Endometrial microvascular endothelial cells (primary cell): Measurements from ENCODE around the gene CTF1. TPM values are rescaled to one million over a fixed set of nuclear protein-coding genes. Genes with fewer than 3 reads are reported as not detected.

Experiments used
- in situ Hi-C: cut with HindIII; loops from 2 replicates; pipeline ENCODE4 v1.10.0; 2017; ENCODE audit warnings: low sequenced_read_pairs, low pct_unique_long_range_greater_than_20kb; ENCODE audit errors: inconsistent ontology term
- total RNA-seq: library from RNA; depleted of rRNA; stranded (reverse); fragments of >200 nt; gene quantifications from one replicate; pipeline ENCODE4 v1.2.3, GENCODE V29; 2015; ENCODE audit errors: inconsistent ontology term

Gene CTF1
- total RNA-seq, 1 donor from 2014 or later: 1.3 TPM

DNA sequence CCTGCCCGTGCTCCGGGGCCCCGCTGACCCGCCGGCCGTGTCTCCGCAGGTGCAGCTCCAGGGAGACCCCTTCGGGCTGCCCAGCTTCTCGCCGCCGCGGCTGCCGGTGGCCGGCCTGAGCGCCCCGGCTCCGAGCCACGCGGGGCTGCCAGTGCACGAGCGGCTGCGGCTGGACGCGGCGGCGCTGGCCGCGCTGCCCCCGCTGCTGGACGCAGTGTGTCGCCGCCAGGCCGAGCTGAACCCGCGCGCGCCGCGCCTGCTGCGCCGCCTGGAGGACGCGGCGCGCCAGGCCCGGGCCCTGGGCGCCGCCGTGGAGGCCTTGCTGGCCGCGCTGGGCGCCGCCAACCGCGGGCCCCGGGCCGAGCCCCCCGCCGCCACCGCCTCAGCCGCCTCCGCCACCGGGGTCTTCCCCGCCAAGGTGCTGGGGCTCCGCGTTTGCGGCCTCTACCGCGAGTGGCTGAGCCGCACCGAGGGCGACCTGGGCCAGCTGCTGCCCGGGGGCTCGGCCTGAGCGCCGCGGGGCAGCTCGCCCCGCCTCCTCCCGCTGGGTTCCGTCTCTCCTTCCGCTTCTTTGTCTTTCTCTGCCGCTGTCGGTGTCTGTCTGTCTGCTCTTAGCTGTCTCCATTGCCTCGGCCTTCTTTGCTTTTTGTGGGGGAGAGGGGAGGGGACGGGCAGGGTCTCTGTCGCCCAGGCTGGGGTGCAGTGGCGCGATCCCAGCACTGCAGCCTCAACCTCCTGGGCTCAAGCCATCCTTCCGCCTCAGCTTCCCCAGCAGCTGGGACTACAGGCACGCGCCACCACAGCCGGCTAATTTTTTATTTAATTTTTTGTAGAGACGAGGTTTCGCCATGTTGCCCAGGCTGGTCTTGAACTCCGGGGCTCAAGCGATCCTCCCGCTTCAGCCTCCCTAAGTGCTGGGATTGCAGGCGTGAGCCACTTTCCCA, 5.9 kb downstream of the CTF1 start:
- in situ Hi-C loops: no loop called here

DNA sequence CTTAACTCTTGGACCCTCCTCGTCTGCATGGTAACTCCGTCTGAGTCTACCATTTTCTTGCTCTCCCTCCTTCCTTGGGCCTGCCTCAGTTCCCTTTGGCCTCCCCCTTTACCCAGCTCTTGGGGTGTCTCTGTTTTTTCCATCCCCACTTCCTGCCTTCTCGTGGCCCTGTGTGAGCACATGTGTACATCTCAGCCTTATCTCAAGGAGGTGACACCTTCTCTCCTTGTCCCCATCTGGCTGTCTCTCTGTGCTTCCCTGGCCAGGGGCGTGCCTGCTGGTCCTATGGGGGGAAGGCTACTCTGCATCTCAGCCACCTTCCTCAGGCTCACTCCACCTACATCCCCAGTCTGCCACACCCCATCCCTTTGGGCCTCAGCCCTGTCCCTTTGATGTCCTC, 6.6 kb downstream of the CTF1 start:
- in situ Hi-C loops: no loop called here

DNA sequence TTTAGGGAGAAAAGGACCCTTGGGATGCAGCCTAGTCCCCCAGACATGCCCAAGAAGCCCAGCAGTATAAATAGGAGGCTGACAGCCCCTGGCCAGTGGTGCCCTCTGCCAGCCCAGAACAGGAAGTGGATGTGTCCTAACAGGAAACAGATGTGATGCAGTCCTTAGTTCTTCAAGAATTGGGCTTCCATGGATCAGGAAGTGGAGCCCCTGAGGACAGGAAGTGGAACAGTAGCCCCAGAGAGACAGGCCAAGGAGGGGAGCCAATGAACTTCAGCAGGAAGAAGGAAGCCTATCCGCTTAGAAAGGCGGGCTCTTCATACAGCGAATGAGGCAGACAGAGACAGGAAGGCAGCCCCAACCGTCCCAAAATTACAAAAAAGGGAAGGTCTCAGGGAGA, 7.2 kb downstream of the CTF1 start:
- in situ Hi-C loops: no loop called here

DNA sequence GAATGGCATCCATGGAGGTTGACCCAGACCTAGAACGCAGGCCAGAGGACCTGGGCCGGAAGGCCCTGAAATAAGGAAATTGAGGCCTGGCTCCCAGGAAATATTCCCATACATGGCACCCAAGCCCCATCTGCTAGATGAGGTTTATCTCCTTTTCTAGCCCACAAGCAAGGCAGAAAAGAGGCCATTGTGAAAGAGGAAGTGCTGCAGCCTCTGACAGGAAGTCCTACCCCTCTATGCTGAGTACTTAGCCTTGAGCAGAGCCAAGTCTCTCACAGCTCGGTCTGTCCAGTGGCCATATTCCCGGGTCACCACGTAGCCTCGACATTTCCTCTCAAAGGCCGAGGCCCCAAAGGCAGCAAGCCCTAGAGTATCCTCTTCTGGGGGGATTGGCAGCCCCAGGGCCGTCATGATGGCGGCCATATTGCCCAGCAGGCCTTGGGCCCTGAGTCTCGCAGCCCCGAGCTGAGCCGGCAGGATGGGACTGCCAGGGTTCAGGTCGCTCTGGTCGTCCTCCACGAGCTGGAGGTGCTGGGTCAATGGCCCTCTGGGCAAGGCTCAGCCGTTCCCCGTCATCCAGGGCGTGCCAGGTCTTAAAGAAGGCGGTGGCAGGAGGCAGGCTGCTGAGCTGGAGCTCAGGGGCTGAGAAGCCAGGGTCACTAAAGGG, 7.8 kb downstream of the CTF1 start:
- in situ Hi-C loops: no loop called here

DNA sequence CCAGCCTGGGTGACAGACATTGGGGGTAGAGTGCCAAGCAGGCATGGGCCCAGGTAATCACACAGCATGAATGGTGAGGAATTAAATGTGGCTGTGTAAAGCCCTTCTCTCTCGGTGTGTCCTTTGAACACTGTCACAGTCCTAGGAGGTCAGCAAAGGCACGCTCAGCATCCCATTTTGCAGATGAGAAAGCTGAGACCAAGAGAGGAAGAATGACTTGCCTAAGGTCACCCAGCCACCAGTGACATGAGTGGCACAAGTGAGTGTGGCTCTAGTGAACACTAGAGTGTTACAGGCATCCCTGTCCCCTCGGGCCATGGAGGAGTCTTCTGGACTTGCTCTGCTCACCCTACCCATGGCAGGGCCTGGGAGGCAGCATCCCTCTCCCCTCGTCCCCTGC, 10.7 kb downstream of the CTF1 start:
- in situ Hi-C loops: no loop called here

DNA sequence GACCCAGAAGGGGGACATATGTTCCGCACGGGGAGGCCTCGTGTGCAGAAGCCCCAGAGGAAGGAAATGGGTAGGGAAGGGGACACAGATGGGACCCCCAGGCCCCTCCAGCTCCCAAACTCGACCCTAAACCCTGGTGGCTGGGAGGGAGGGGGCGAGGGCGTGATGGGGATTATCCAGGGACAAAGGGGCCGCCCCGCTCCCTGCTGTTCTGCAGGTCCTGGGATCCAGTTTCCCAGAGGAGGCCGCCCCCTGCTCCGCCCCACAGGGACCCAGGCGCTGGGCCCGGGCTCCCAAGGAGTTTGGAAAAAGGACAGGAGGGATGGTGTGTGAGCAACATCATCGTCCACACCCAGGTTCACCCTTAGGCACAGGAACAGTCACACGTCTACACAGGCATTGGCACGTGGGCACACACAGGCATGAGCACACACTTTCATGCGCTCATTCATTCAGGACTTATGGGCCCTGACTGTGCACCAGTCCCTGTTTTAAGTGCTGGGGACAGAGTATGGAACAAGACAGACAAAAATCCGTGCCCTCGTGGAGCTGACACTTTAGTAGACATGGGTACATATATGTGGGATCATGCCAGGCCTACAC, 14.1 kb downstream of the CTF1 start:
- in situ Hi-C loops: no loop called here

DNA sequence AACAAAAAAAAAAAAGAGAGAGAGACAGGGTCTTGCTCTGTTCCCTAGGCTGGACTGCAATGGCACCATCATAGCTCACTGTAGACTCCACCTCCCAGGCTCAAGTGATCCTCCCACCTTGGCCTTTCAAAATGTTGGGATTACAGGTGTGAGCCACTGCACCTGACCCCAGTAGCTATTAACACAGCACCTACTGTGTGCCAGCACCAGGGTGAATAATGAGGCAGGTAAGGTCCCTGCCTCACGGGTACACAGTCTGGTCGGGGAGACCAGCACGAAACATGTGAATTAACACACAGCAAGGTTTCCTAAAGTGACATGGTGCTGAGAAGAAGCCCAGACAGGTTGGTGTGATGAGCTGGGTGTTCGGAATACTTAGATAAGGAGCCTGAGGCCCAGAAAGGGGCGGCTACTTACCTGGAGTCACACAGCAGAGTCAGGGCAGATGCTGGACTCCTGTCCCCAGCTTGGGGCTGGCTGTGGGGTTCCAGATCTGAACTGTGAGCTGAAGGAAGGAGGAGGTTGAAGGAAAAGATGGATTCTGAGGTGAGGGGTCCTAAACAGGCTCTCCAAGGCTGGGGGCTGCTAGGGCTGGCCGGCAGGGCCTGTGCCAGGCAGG, 16.5 kb downstream of the CTF1 start:
- in situ Hi-C loops: no loop called here

DNA sequence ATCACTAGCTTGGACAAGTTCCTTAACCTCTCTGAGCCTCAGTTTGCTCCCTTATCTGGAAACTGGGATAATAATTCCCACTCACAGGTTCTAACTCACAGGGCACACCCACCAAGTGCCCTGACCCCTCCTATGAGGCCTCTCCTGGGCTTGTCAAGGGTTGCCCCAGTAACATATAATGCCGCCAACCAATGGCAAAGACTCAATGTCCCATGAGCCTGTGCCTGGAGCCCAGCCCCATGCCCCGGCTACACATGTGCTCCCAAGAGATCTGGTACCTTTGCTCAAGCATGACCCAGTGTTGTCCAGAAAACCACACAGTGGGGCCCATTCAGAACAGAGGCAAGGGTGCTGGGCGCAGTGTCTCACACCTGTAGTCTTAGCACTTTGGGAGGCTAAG, 18.4 kb downstream of the CTF1 start:
- in situ Hi-C loops: no loop called here

DNA sequence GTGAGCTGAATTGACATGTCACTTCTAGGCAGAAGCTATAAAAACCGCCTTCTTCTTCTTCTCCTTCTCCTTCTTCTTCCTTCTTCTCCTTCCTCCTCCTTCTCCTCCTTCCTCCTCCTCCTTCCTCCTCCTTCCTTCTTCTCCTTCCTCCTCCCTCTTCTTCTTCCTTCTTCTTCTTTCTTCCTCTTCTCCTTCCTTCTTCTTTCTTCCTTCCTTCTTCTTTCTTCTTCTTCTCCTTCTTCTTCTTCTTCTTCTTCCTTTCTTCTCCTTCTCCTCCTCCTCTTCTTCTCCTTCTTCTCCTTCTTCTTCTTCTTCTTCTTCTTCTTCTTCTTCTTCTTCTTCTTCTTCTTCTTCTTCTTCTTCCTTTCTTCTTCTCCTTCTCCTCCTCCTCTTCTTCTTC, 22.2 kb downstream of the CTF1 start:
- in situ Hi-C loops: no loop called here

DNA sequence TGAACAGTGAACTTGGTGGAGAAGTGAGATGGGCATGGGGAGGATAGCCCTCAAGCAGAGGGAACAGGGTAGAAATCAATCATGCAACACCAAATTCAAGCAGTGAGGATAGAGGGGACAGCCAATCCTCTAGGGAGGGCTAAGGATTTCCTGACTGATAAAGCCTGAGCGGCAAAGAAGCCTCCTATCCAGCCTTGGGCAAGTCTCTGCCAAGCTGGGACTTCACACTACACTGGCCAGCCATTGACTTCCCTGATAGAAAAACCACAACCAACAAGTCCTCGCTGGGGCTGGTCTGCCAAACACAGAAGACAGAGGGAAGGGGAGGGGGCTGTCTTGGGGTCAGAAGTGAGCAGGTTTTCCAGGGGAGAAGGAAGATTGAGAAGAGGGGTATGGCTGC, 24.5 kb downstream of the CTF1 start:
- in situ Hi-C loops: no loop called here

DNA sequence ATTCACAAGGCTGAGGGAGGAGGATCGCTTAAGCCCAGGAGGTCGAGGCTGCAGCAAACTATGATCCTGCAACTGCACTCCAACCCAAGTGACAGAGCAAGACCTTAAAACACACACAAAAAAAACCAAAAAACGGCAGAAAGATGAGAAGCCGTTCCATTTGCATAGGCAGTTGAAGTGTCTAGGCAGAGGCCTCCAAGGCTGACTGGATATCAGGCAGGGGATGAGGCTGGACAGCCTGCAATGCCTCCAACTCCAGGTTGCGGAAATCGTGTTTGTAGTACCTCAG, 25.0 kb downstream of the CTF1 start:
- in situ Hi-C loops: no loop called here

DNA sequence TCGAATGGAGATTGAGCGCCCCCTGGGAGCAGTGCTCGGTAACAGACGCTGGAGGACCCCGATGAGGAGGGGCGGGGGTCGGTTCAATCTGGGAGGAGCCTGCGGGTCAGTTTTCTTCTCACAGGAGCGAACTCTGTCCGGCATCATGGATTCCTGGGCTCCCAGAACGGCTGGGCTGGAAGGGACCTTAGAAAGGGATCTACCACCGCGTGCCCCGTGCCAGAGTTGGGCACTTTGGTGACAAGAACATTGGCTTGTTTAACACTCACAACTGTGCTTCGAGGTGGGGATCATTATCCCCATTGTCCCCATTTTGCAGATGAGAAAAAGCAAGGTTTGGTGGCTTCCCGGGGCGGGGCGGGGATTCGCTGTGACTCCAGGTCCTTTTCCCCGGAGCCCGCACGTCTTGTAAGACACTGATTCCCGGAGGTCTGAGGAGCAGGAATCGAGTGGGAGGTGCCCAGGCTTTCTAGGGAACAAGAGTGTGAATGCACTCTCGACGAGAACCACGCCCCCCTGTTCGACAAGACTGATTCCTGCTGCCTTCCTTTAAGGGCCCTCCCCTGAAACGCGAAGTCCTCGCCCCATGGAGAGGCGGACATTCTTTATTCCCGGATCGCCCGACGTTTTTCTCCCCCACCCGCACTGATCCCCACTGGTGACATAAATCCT, 25.5 kb downstream of the CTF1 start:
- in situ Hi-C loops: no loop called here

DNA sequence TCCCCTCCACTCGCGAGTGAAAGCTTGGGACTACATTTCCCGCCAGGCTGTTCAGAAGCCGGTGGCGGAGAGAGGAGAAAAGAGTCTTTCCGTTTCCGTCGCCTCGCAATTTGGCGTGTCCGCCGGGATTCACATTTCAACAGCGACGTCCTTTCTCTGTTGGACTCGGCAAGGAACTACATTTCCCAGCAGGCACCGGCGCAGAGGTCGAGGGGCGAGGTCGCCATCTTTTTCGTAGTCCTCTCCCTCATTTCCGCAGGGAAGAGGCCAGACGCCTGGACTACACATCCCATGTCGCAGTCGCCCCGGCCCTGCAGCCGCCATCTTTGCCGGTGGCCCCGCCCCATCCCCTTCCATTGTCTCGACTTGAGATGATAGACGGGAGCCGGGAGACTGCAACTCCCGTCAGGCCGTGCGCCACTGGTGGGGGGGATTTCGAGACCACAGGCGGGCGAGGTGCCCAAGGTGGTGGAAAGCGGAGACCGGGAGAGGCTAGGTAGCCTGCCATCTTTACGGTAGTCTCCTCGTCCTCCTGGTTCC, 26.1 kb downstream of the CTF1 start:
- in situ Hi-C loops: no loop called here

DNA sequence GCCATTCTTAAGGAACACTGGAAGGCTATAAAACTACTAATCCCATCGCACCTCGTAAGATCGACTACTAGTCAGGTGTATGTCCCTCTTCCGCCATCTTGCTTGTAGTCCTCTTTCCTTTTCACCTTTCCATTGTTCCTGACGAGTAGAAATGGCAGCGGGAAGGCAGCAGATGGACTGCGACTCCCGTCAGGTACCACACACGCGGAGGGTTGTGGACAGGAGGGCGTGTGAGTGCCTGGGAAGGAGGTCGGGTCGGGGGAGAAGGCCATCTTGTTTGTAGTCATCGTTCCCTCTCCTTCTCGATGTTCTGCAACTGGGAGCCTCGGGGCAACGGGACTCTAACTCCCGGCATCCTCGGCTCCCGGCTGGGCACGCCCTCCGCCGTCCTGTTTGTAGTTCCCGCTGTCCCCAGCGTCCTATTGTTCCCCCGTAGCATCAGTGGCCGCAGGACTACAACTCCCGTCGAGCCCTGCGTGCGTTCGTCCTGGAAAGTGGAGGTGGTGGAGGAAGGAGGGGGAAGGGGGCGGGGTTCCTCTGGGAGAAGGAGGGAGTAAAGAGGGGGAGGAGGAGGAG, 26.6 kb downstream of the CTF1 start:
- in situ Hi-C loops: no loop called here

DNA sequence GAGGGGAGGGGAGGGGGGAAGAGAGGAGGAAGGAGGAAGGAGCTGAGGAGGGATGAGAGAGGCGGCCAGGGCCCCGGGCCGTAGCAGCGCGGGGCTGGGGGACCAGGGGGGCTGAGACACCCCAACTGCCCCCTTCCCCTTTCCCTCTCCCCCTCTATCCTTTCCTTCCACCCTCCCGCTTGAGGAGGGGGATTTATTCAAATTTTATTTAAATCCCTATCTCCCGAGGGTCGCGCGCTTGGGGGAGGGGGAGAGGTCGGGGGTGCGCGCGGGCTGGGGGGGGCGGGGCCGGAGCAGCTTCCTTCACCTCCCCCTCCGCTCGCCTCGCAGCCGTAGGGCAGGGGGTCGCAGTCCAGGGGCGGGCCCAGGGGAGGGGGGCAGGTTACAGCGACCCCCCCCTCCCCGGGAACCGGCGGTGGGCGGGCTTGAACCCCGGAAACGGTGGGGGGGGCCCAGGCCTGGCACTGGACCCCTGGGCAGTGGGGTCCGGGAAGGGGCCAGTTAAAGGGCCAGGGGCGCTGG, 27.2 kb downstream of the CTF1 start, which contains the start of gene FBXL19:
FBXL19 (plus strand) TSS at position 19 of the 522 bp plus-strand sequence. CDS start 2,183 bp downstream, outside the sequence.
- in situ Hi-C loops: no loop called here

DNA sequence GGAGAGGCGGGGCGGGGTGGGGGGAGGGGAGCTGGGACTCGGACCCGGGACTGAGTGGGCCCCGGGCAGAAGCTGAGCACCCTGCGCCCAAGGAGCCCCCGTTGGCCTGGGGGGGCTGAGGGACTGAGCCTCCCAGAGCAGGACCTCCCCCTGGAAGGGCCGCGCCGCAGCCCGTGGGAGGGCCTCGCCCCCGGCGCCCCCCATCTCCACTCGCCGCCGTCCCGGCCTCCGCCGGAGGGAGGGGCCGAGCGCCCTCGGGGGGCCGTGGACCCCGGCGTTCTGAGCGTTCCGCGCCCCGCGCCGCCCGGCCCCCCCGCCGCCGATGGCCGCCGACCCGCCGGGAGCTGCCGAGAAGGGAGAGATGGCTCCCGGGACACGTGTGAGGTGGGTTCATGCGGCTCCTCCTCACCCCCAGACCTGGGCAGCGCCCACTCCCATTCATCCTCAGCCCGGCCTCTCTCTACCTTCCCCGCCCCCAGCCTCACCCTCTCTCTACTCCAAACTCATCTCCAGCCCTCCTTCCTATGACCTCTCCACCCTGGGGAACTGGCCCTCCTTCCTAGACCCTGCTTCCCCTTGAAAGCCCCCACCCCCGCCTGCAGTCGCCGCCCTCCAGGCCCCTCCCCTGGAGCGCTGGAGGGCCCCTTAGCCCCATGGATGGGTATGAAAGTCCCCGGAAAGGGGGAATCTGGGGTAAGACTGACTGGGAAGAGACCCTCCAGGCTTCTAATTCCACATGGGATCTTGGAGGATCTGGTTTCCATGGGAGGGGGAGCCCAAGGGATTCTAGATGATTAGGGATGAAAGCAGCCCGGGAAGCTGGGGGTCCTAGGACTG, 27.9 kb downstream of the CTF1 start:
- in situ Hi-C loops: no loop called here

DNA sequence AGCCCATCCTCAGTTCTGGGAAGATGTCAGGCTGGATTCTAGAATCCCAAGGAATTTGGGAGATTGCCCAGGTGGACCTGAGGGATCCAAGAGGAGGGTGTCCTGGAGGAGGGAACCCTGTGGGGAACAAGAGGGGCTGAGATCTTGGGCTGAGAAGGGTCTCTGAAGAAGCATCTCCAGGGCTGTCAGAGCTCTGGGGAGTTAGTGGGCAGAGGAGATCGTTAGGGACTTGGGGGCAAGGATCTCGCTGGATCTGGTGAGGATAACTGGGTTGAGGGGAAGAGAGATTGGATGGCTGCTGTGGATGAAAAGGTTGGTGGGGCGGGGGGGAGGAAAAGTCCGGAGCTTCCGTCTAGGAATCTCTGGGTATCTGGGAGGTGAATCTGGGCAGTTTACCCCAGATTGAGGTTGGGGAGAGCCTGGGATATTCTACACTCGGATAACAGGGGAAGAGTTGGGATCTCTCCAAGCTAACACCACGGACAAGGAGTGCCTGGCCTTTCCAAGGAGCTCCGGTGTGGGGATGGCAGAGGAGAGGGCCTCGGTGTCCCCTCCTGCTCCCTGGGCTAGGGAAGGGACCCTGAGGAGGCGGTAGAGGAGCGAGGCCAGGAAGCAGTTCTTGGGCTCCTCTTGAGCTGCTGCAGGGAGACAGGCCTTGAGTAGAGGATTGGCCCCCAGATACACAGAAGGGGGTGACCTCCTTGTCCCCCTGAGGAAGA, 28.7 kb downstream of the CTF1 start:
- in situ Hi-C loops: no loop called here
